ENCODE data around the gene SFMBT2.

- TF ChIP-seq FOXA1 (IDR thresholded peaks at IDR 0.05) (peak; percentile 97), L3MBTL2 (conservative IDR thresholded peaks at IDR 0.05) (no peak), PKNOX1 (IDR thresholded peaks at IDR 0.05) (peak; percentile 98), BHLHE40 (IDR thresholded peaks at IDR 0.05; ENCODE audit: borderline replicate concordance) (peak; percentile 38; the same call in 1 of the 2 replicates), FOXK2 (IDR thresholded peaks at IDR 0.05) (peak; percentile 93), HDGF (IDR thresholded peaks at IDR 0.05; ENCODE audit: borderline replicate concordance) (no peak), SP1 (IDR thresholded peaks at IDR 0.05) (no peak), FOXM1 (IDR thresholded peaks at IDR 0.05; ENCODE audit: borderline replicate concordance) (0 out of 2 replicates have a peak, but pooled peaks have one; percentile 5), ELF4 (IDR thresholded peaks at IDR 0.05) (no peak)
Observed at GRCh38 chr10:7311218-7311849, 99.5 kb downstream of the SFMBT2 start.

Measured in HEK293T (cell line).